B cell (primary cell): Measurements from ENCODE around the gene CCNB1IP1.

Source experiments
- EZH2 ChIP-seq: IDR thresholded peaks from 2 replicates; pipeline ENCODE4 v1.6.1; 2012; ENCODE audit warnings: borderline replicate concordance, low read depth, mild to moderate bottlenecking, moderate library complexity, low read length; ENCODE audit not compliant: insufficient read depth, poor library complexity, severe bottlenecking
- TF ChIP-seq, protein P1 (sequence below): fragments of 200-600 bp; IDR thresholded peaks from one replicate; pipeline ENCODE4 v1.8.0; 2022; ENCODE audit warnings: antibody characterized with exemption, mild to moderate bottlenecking

DNA sequence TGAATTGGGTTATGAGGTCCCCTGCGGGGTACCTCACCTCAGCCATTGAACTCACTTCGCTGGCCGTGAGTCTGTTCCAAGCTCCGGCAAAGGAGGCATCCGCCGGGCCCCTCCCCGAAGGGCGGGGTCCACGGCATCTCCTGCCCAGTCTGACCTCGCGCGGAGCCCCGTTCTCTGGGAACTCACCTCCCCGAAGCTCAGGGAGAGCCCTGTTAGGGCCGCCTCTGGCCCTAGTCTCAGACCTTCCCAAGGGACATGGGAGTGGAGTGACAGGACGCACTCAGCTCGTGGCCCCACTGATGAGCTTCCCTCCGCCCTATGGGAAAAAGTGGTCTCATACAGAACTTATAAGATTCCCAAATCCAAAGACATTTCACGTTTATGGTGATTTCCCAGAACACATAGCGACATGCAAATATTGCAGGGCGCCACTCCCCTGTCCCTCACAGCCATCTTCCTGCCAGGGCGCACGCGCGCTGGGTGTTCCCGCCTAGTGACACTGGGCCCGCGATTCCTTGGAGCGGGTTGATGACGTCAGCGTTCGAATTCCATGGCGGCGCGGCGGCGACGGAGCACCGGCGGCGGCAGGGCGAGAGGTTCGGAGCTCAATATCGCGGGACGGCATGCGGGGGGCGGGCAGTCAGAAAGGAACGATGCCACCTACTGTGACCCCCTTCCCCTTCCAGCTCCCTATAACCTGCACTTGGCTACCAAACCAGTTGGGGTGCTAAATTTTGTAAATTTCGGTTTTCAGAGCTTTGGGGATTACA lies 10.2 kb upstream of the CCNB1IP1 start, which contains the start of gene PARP2:
- TF ChIP-seq EZH2, result no peak
- TF ChIP-seq, protein P1, sequence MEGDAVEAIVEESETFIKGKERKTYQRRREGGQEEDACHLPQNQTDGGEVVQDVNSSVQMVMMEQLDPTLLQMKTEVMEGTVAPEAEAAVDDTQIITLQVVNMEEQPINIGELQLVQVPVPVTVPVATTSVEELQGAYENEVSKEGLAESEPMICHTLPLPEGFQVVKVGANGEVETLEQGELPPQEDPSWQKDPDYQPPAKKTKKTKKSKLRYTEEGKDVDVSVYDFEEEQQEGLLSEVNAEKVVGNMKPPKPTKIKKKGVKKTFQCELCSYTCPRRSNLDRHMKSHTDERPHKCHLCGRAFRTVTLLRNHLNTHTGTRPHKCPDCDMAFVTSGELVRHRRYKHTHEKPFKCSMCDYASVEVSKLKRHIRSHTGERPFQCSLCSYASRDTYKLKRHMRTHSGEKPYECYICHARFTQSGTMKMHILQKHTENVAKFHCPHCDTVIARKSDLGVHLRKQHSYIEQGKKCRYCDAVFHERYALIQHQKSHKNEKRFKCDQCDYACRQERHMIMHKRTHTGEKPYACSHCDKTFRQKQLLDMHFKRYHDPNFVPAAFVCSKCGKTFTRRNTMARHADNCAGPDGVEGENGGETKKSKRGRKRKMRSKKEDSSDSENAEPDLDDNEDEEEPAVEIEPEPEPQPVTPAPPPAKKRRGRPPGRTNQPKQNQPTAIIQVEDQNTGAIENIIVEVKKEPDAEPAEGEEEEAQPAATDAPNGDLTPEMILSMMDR, result peak; percentile 22
